SK-N-SH (cell line): ENCODE measurements around the gene ARL6IP4. TPM values are rescaled to one million over a fixed set of nuclear protein-coding genes. Genes with fewer than 3 reads are reported as not detected.

Experiments
- CTCF ChIA-PET: fragments of 300-600, 350-600 bp; formaldehyde crosslinking; extraction: SDS; loops from one replicate; lab custom pipeline; 2021; lab: Yijun Ruan, JAX
- POLR2A ChIA-PET: fragments of 350-600 bp; sonication (Branson Sonifier 250); formaldehyde crosslinking; extraction: SDS; loops from one replicate; lab custom pipeline; 2020; ENCODE audit warnings: antibody characterized with exemption, inconsistent platforms; lab: Yijun Ruan, JAX
- DNase-seq: peaks from one replicate; pipeline ENCODE4 v3.0.0; 2012
- H2AFZ ChIP-seq: fragments of 200-600 bp; sonication (generic); 2 replicates; pipeline ENCODE4 v1.8.1; 2016; ENCODE audit warnings: antibody characterized with exemption, mild to moderate bottlenecking, low read depth
- H3F3A ChIP-seq: fragments of 200-600 bp; sonication (generic); replicated peaks from 2 replicates; pipeline ENCODE3; 2016; ENCODE audit warnings: antibody characterized with exemption, mild to moderate bottlenecking; ENCODE audit not compliant: insufficient read depth
- H3K27ac ChIP-seq, 2 experiments: fragments of 200-500 bp in 1 of 2; fragments of 200-600 bp in 1 of 2; sonication (Bioruptor generic) in 1 of 2; sonication (generic), shearing (Covaris generic) in 1 of 2; 2 replicates each; pipeline versions ENCODE4 v1.5.1 to v1.6.1; 2014 to 2016; ENCODE audit warnings: low read depth in 2 of 2, inconsistent platforms in 1 of 2, low read length in 1 of 2, mild to moderate bottlenecking in 1 of 2, mixed read lengths in 1 of 2
- H3K27me3 ChIP-seq: fragments of 200-600 bp; sonication (generic), shearing (Covaris generic); 2 replicates; pipeline ENCODE4 v1.6.1; 2016; ENCODE audit warnings: mixed run types; ENCODE audit not compliant: insufficient read depth
- H3K36me3 ChIP-seq, 2 experiments: fragments of 200-500 bp in 1 of 2; fragments of 200-600 bp in 1 of 2; sonication (Bioruptor generic) in 1 of 2; sonication (generic) in 1 of 2; replicated peaks in 1 of 2; 2 replicates each; pipeline versions ENCODE3 to v1.5.1; 2014 to 2016; ENCODE audit warnings: low read length in 1 of 2, mild to moderate bottlenecking in 1 of 2; ENCODE audit not compliant: insufficient read depth in 2 of 2, control insufficient read depth in 1 of 2
- H3K4me1 ChIP-seq, 2 experiments: fragments of 200-500 bp in 1 of 2; fragments of 200-600 bp in 1 of 2; sonication (Bioruptor generic) in 1 of 2; sonication (generic), shearing (Covaris generic) in 1 of 2; 2 replicates each; pipeline versions ENCODE4 v1.5.1 to v1.6.1; 2014 to 2016; ENCODE audit warnings: low read depth in 1 of 2, low read length in 1 of 2, mixed run types in 1 of 2; ENCODE audit not compliant: insufficient read depth in 2 of 2, control insufficient read depth in 1 of 2
- H3K4me2 ChIP-seq: fragments of 200-600 bp; sonication (generic), shearing (Covaris generic); 2 replicates; pipeline ENCODE4 v1.6.1; 2017; ENCODE audit warnings: mixed run types
- H3K4me3 ChIP-seq, 2 experiments: fragments of 200-500 bp in 1 of 2; fragments of 200-600 bp in 1 of 2; sonication (Bioruptor generic) in 1 of 2; sonication (generic), shearing (Covaris generic) in 1 of 2; 2 replicates each; pipeline versions ENCODE4 v1.5.1 to v1.8.1; 2014 to 2016; ENCODE audit warnings: low read depth in 2 of 2, inconsistent platforms in 1 of 2, low read length in 1 of 2, mild to moderate bottlenecking in 1 of 2, mixed read lengths in 1 of 2, moderate library complexity in 1 of 2
- H3K79me2 ChIP-seq: fragments of 200-600 bp; sonication (generic); 2 replicates; pipeline ENCODE4 v1.8.1; 2017; ENCODE audit warnings: mild to moderate bottlenecking; ENCODE audit not compliant: insufficient read depth
- H3K9ac ChIP-seq: fragments of 200-600 bp; sonication (generic); 2 replicates; pipeline ENCODE4 v1.6.1; 2017; ENCODE audit warnings: mixed run types
- H3K9me2 ChIP-seq: fragments of 200-600 bp; sonication (generic); 2 replicates; pipeline ENCODE4 v1.6.1; 2017; ENCODE audit warnings: mixed run types
- H3K9me3 ChIP-seq: fragments of 200-600 bp; sonication (generic); 2 replicates; pipeline ENCODE4 v1.6.1; 2017; ENCODE audit warnings: mixed run types, mild to moderate bottlenecking, moderate library complexity
- H4K20me1 ChIP-seq: fragments of 200-600 bp; sonication (generic); 2 replicates; pipeline ENCODE4 v1.6.1; 2017; ENCODE audit warnings: mild to moderate bottlenecking, mixed run types; ENCODE audit not compliant: insufficient read depth
- ELF1 ChIP-seq: IDR thresholded peaks from 2 replicates; pipeline ENCODE4 v1.4.0; 2012
- EP300 ChIP-seq, 2 experiments: IDR thresholded peaks; 2 replicates each; pipeline versions ENCODE4 v1.4.0 to v1.6.1; 2012; ENCODE audit warnings: borderline replicate concordance in 1 of 2, low read depth in 1 of 2, low read length in 1 of 2
- EZH2phosphoT487 ChIP-seq: fragments of 200-600 bp; sonication (generic); IDR thresholded peaks from 2 replicates; pipeline ENCODE4 v1.6.1; 2017; ENCODE audit warnings: low read depth, mixed run types, mild to moderate bottlenecking, antibody characterized with exemption, moderate library complexity, borderline replicate concordance
- FOXJ3 ChIP-seq: sonication (generic); formaldehyde crosslinking; IDR thresholded peaks from 2 replicates; pipeline ENCODE4 v1.5.1; 2020; ENCODE audit warnings: mild to moderate bottlenecking, missing genetic modification reagents
- GABPA ChIP-seq: IDR thresholded peaks from 2 replicates; pipeline ENCODE4 v1.4.0; 2012; ENCODE audit warnings: low read depth, mild to moderate bottlenecking
- POLR2AphosphoS5 ChIP-seq: IDR thresholded peaks from 2 replicates; pipeline ENCODE4 v1.6.1; 2012; ENCODE audit warnings: low read depth, low read length
- RAD21 ChIP-seq: IDR thresholded peaks from 2 replicates; pipeline ENCODE4 v1.6.1; 2012; ENCODE audit warnings: mild to moderate bottlenecking, low read length
- SIN3A ChIP-seq: IDR thresholded peaks from 2 replicates; pipeline ENCODE4 v1.6.1; 2012; ENCODE audit warnings: low read depth, mild to moderate bottlenecking, low read length, moderate library complexity, borderline replicate concordance
- SMC3 ChIP-seq: IDR thresholded peaks from 2 replicates; pipeline ENCODE4 v1.6.1; 2012; ENCODE audit warnings: low read depth, low read length, improper control_type of control experiment
- TCF12 ChIP-seq: IDR thresholded peaks from 2 replicates; pipeline ENCODE4 v1.4.0; 2012
- YY1 ChIP-seq: IDR thresholded peaks from 2 replicates; pipeline ENCODE4 v1.4.0; 2012; ENCODE audit warnings: low read depth, mild to moderate bottlenecking
- WGBS: methylation state at CpG from one replicate; pipeline ENCODE4 v1.1.6; 2017; ENCODE audit warnings: low lambda C conversion rate; 5-methylcytosine and 5-hydroxymethylcytosine counted together
- polyA plus RNA-seq, 3 experiments: library from polyadenylated mRNA; depleted of rRNA; stranded (reverse); fragments of >200 nt; gene quantifications; 2 replicates each; pipeline ENCODE4 v1.2.3, GENCODE V29; 2012
- TF ChIP-seq, protein P1 (sequence below): IDR thresholded peaks from 2 replicates; pipeline ENCODE4; 2012

Gene ARL6IP4
- polyA plus RNA-seq, 1 of the 3 experiments (the other 2 are of a cell fraction) = 370 TPM

GRCh38 chr12:122960193-122960569 lies 20.3 kb upstream of the ARL6IP4 start:
- DNase-seq = no peak
- Histone ChIP-seq H3K79me2 (no peaks in the 10 kb centered on the region), H3K27me3 (no peaks in the 10 kb centered on the region), H3K36me3 (no peaks in the 10 kb centered on the region), H3K9me3 (no peaks in the 10 kb centered on the region), H3K4me1 (peaks cover 6 to 13% of the 10 kb centered on the region in 2 experiments; a peak in 2 of 4 replicates), H3K9me2 (no peaks in the 10 kb centered on the region), H3K4me2 (no peak overlapping the region), H3F3A (peaks cover 4% of the 10 kb centered on the region), H2AFZ (no peak overlapping the region), H3K9ac (no peak overlapping the region), H3K4me3 (no peak overlapping the region), H4K20me1 (no peaks in the 10 kb centered on the region), H3K27ac (no peak overlapping the region)
- WGBS = 94% methylated on average over 8 of the region's 8 CpGs
- TF ChIP-seq YY1 (no peak), SIN3A (no peak), POLR2AphosphoS5 (no peak), FOXJ3 (CRISPR knock-in tag) (no peak)
- TF ChIP-seq, protein P1, sequence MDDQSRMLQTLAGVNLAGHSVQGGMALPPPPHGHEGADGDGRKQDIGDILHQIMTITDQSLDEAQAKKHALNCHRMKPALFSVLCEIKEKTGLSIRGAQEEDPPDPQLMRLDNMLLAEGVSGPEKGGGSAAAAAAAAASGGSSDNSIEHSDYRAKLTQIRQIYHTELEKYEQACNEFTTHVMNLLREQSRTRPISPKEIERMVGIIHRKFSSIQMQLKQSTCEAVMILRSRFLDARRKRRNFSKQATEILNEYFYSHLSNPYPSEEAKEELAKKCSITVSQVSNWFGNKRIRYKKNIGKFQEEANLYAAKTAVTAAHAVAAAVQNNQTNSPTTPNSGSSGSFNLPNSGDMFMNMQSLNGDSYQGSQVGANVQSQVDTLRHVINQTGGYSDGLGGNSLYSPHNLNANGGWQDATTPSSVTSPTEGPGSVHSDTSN = no peak
- ChIA-PET CTCF (interaction anchor here (2.7 kb wide), 1 partner anchor 167 kb away, joined by 10 read pairs; no protein-coding TSS in a partner anchor), POLR2A (no interaction called here)

DNA sequence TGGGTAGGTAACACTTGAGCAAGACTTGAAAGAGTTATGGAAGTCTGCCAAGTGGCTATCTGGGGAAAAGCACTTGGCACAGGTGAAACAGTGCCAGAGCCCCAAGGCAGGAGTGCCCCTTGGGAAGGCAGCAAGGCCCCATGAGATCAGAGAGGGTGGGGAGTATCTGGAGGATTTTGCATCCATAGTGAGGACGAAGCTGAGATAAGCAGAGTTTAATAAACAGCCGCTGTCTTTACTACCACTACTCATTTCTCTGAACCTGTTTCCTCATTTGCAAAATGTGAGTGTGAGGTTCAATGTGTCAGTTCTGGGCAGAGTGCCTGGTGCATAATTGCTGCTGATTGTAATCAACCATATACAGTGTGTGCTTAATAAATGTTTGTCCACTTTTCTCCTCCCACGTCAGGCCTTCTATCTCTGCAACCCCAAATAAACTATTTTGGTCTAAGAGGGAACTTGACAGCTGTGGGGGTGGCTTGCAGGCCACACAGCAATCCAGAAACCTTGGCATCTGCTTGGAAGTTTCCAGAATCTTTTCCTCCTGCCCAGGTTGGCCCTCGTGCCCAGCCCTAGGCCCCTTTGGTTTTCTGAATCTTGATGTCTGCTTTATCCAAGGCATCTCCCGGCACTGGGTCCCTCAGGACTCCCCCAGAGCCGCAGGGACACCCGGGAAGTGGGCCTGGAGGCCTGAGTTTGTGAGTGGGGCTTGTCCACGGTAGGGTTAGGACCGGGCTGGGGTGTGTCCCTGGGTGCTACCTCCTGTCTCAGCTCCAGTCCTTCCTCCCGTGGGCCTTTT lies 18.8 kb upstream of the ARL6IP4 start:
- TF ChIP-seq GABPA (no peak), EZH2phosphoT487 (no peak), RAD21 (no peak), EP300 (IDR thresholded peaks at IDR 0.05; ENCODE audit: borderline replicate concordance in 1 of 2, low read depth in 1 of 2, low read length in 1 of 2) (no peak), SMC3 (no peak), TCF12 (no peak), ELF1 (no peak), FOXJ3 (CRISPR knock-in tag) (no peak)
- TF ChIP-seq, protein P1 = no peak
- POLR2A ChIA-PET = interaction anchor here (0.6 kb wide), 1 partner anchor 14 kb away, joined by 3 read pairs; no protein-coding TSS in a partner anchor
- H3K36me3 ChIP-seq = no peaks in the 10 kb centered on the region
- H3K4me2 ChIP-seq = no peak overlapping the region
- peaks cover 6 to 23% of the 10 kb centered on the region in 2 experiments; a peak in 2 of 4 replicates for H3K4me1 ChIP-seq
- no peak overlapping the region for H2AFZ ChIP-seq
- peaks cover 6% of the 10 kb centered on the region for H3F3A ChIP-seq
- no peak for DNase-seq
- no peaks in the 10 kb centered on the region for H3K27me3 ChIP-seq
- CTCF ChIA-PET = interaction anchor here (2.6 to 2.7 kb wide), 3 partner anchors 9 to 168 kb away, joined by 8 to 11 read pairs (median 10); no protein-coding TSS in a partner anchor
- WGBS = 90% methylated on average over 8 of the region's 10 CpGs
- H3K9me3 ChIP-seq = no peaks in the 10 kb centered on the region
- no peaks in the 10 kb centered on the region for H4K20me1 ChIP-seq
- no peak overlapping the region for H3K27ac ChIP-seq
- no peak overlapping the region for H3K9ac ChIP-seq
- H3K4me3 ChIP-seq = no peak overlapping the region
- H3K9me2 ChIP-seq = no peaks in the 10 kb centered on the region
- no peaks in the 10 kb centered on the region for H3K79me2 ChIP-seq
